Measurements from ENCODE around the gene NDUFB2. TPM values are rescaled to one million over a fixed set of nuclear protein-coding genes. Genes with fewer than 3 reads are reported as not detected.

Gene NDUFB2
- total and polyA plus RNA-seq, 2 of the 13 experiments (the other 11 are each of a cell fraction or from before 2014, with no cell fraction given): 206 to 221 TPM

DNA sequence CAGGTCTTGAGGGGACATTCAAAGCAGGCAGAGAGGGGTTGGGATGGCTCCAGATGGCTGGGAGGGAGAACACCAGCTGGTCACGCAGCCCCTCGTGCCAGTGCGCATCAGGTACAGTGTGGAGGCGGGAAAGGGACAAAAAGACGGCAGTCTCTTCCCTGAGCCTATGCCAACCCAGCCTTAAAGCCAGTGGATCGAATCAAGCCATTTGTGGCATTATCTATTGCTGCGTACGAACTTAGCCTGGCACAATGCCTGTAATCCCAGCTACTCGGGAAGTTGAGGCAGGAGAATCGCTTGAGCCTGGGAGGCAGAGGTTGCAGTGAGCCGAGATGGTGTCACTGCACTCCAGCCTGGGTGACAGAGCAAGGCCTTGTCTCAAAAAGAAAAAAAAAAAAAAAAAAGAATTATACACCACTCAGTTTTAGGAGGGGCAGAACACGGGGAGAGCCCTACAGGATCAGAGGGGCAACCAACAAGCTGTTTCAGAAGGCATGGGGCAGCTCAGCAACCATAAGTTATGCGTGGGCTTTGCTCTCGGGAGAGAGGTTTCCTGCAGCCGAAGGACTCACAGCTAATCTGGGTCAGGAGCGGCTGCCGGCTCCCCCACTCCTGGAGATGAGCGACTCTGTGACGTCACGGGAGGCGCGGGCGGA, 356 bp upstream of the NDUFB2 start (continued):
- TF ChIP-seq, protein P1, sequence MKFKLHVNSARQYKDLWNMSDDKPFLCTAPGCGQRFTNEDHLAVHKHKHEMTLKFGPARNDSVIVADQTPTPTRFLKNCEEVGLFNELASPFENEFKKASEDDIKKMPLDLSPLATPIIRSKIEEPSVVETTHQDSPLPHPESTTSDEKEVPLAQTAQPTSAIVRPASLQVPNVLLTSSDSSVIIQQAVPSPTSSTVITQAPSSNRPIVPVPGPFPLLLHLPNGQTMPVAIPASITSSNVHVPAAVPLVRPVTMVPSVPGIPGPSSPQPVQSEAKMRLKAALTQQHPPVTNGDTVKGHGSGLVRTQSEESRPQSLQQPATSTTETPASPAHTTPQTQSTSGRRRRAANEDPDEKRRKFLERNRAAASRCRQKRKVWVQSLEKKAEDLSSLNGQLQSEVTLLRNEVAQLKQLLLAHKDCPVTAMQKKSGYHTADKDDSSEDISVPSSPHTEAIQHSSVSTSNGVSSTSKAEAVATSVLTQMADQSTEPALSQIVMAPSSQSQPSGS (CRISPR knock-in tag; IDR thresholded peaks at IDR 0.05): no peak
- TF ChIP-seq SETDB1 (CRISPR knock-in tag; IDR thresholded peaks at IDR 0.05; ENCODE audit: borderline replicate concordance) (no peak), ZBTB7A (CRISPR knock-in tag; IDR thresholded peaks at IDR 0.05) (no peak), NCOA1 (CRISPR knock-in tag; IDR thresholded peaks at IDR 0.05) (no peak), ADNP (CRISPR knock-in tag; IDR thresholded peaks at IDR 0.05) (no peak), NFE2L2 (IDR thresholded peaks at IDR 0.05; ENCODE audit: low read length) (no peak), RFX1 (IDR thresholded peaks at IDR 0.05) (no peak), MTA3 (CRISPR knock-in tag; IDR thresholded peaks at IDR 0.05) (no peak), FOSL1 (CRISPR knock-in tag; IDR thresholded peaks at IDR 0.05; ENCODE audit: borderline replicate concordance) (no peak), ZNF703 (CRISPR knock-in tag; IDR thresholded peaks at IDR 0.05; ENCODE audit: borderline replicate concordance) (no peak), SMYD3 (CRISPR knock-in tag; IDR thresholded peaks at IDR 0.05) (no peak), ZNF629 (CRISPR knock-in tag; conservative IDR thresholded peaks at IDR 0.05) (no peak), ZFY (CRISPR knock-in tag; IDR thresholded peaks at IDR 0.05) (no peak), ATF7-NPFF (CRISPR knock-in tag; IDR thresholded peaks at IDR 0.05; ENCODE audit: low read depth) (no peak), MED13 (CRISPR knock-in tag; IDR thresholded peaks at IDR 0.05) (0 out of 2 replicates have a peak, but pooled peaks have one; percentile 35), ZNF883 (CRISPR knock-in tag; IDR thresholded peaks at IDR 0.05; ENCODE audit: not compliant biosample characterization) (no peak), ZNF605 (CRISPR knock-in tag; IDR thresholded peaks at IDR 0.05) (no peak), POLR2AphosphoS2 (IDR thresholded peaks at IDR 0.05; ENCODE audit: low read depth, low read length) (no peak), POLR2A (IDR thresholded peaks at IDR 0.05; ENCODE audit: insufficient read depth in 1 of 2, low read depth in 2 of 2, low read length in 2 of 2) (no peak), MEF2D (CRISPR knock-in tag; IDR thresholded peaks at IDR 0.05) (no peak), POGZ (CRISPR knock-in tag; IDR thresholded peaks at IDR 0.05) (no peak), KDM1A (CRISPR knock-in tag; IDR thresholded peaks at IDR 0.05) (no peak)
- TF ChIP-seq, protein P2, sequence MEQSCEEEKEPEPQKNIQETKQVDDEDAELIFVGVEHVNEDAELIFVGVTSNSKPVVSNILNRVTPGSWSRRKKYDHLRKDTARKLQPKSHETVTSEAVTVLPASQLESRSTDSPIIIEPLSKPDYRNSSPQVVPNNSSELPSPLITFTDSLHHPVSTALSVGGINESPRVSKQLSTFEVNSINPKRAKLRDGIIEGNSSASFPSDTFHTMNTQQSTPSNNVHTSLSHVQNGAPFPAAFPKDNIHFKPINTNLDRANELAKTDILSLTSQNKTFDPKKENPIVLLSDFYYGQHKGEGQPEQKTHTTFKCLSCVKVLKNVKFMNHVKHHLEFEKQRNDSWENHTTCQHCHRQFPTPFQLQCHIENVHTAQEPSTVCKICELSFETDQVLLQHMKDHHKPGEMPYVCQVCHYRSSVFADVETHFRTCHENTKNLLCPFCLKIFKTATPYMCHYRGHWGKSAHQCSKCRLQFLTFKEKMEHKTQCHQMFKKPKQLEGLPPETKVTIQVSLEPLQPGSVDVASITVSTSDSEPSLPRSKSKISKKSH (CRISPR knock-in tag; IDR thresholded peaks at IDR 0.05; ENCODE audit: borderline replicate concordance): no peak
- TF ChIP-seq, protein P3, sequence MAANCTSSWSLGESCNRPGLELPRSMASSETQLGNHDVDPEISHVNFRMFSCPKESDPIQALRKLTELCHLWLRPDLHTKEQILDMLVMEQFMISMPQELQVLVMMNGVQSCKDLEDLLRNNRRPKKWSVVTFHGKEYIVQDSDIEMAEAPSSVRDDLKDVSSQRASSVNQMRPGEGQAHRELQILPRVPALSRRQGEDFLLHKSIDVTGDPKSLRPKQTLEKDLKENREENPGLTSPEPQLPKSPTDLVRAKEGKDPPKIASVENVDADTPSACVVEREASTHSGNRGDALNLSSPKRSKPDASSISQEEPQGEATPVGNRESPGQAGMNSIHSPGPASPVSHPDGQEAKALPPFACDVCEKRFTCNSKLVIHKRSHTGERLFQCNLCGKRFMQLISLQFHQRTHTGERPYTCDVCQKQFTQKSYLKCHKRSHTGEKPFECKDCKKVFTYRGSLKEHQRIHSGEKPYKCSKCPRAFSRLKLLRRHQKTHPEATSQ (CRISPR knock-in tag; IDR thresholded peaks at IDR 0.05; ENCODE audit: borderline replicate concordance): no peak
